Testis (tissue), 2 donors: ENCODE data around the gene SCMH1.

Experiments
- POLR2A ChIP-seq: fragments of 450-650 bp; IDR thresholded peaks from one replicate; pipeline ENCODE4 v1.6.1; 2017; ENCODE audit warnings: antibody characterized with exemption, mild to moderate bottlenecking, moderate library complexity
- TF ChIP-seq, protein P1 (sequence below), 3 experiments: fragments of 450-650 bp in 2 of 3; fragments of 200-600 bp in 1 of 3; sonication (generic) in 1 of 3; IDR thresholded peaks; one replicate each; pipeline ENCODE4 v1.5.1; 2016 to 2019; ENCODE audit warnings: antibody characterized with exemption in 3 of 3, mild to moderate bottlenecking in 2 of 3, moderate library complexity in 1 of 3

DNA sequence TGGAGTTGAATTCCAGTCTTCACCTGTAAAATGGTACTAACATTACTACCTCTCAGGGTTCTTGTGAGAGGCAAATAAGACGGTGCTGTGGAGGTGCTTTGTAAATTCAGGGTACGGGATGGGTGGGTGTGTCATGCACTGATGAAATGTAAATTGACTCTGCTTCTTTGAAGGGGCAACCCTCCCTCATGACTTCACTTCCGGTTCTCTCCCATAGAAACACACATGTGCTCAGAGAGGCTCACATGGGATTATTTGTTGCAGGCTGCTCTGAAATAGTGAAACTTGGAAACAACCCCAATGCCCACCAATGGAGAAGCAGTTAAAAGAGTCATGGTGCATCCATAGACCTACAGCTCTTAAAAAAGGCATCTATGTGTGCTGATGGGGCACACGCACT, 44.9 kb upstream of the SCMH1 start:
- TF ChIP-seq, protein P1, sequence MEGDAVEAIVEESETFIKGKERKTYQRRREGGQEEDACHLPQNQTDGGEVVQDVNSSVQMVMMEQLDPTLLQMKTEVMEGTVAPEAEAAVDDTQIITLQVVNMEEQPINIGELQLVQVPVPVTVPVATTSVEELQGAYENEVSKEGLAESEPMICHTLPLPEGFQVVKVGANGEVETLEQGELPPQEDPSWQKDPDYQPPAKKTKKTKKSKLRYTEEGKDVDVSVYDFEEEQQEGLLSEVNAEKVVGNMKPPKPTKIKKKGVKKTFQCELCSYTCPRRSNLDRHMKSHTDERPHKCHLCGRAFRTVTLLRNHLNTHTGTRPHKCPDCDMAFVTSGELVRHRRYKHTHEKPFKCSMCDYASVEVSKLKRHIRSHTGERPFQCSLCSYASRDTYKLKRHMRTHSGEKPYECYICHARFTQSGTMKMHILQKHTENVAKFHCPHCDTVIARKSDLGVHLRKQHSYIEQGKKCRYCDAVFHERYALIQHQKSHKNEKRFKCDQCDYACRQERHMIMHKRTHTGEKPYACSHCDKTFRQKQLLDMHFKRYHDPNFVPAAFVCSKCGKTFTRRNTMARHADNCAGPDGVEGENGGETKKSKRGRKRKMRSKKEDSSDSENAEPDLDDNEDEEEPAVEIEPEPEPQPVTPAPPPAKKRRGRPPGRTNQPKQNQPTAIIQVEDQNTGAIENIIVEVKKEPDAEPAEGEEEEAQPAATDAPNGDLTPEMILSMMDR (IDR thresholded peaks at IDR 0.05) = no peak
- no peak for TF ChIP-seq POLR2A
